Endothelial cell of umbilical vein (primary cell): ENCODE data around the gene MCEMP1. TPM values are rescaled to one million over a fixed set of nuclear protein-coding genes. Genes with fewer than 3 reads are reported as not detected.

Experiments
- BruUV-seq: library from RNA; stranded (reverse); fragments of 400-500 nt; replicated peaks from 2 replicates; lab custom pipeline; 2021; lab: Mats Ljungman, UMichigan
- CTCF ChIA-PET: fragments of 300-600, 350-600 bp; sonication (Branson Sonifier 250); formaldehyde crosslinking; loops from one replicate; lab custom pipeline; 2021; ENCODE audit warnings: antibody characterized with exemption, inconsistent platforms; lab: Charles Lee
- POLR2A ChIA-PET: fragments of 300-600, 350-600 bp; sonication (Branson Sonifier 250); formaldehyde crosslinking; loops from one replicate; lab custom pipeline; 2021; ENCODE audit warnings: antibody characterized with exemption, inconsistent platforms; lab: Charles Lee
- DNase-seq: peaks from one replicate; pipeline ENCODE4 v3.0.0-alpha.2; 2011; ENCODE audit warnings: low read depth, low spot score
- FAIRE-seq: peaks from 2 replicates; lab custom pipeline; 2011; peaks lifted over from hg19 to GRCh38; lab: Jason Lieb, UNC
- H2AFZ ChIP-seq: 2 replicates; pipeline ENCODE4 v1.6.0; 2012; ENCODE audit warnings: low read depth, low read length, control low read depth, inconsistent platforms
- H3K27ac ChIP-seq: 2 replicates; pipeline ENCODE4 v1.5.1; 2011; ENCODE audit warnings: low read depth, mild to moderate bottlenecking, control low read depth, low read length, moderate library complexity; ENCODE audit not compliant: insufficient read depth
- H3K27me3 ChIP-seq, 2 experiments: 2 replicates each; pipeline versions ENCODE4 v1.6.0 to v1.6.1; 2011; ENCODE audit warnings: low read length in 2 of 2, mixed read lengths in 1 of 2; ENCODE audit not compliant: control insufficient read depth in 2 of 2, insufficient read depth in 2 of 2
- H3K36me3 ChIP-seq, 2 experiments: 2 replicates in 1 of 2; 3 replicates in 1 of 2; pipeline ENCODE4 v1.5.1; 2011; ENCODE audit warnings: low read length in 2 of 2, mild to moderate bottlenecking in 1 of 2, moderate library complexity in 1 of 2; ENCODE audit not compliant: control insufficient read depth in 2 of 2, insufficient read depth in 2 of 2; ENCODE audit errors: extremely low read depth in 1 of 2
- H3K4me1 ChIP-seq: 3 replicates; pipeline ENCODE4 v1.5.1; 2011; ENCODE audit warnings: mild to moderate bottlenecking, low read length; ENCODE audit not compliant: control insufficient read depth, insufficient read depth; ENCODE audit errors: extremely low read depth
- H3K4me2 ChIP-seq: 2 replicates; pipeline ENCODE4 v1.6.1; 2011; ENCODE audit warnings: low read length, control low read depth, mixed read lengths; ENCODE audit not compliant: insufficient read depth
- H3K4me3 ChIP-seq, 3 experiments: fragments of 200-600 bp in 1 of 3; sonication (generic), shearing (Covaris generic) in 1 of 3; replicated peaks in 1 of 3; 2 replicates each; pipeline ENCODE4 v1.5.1; 2011 to 2016; ENCODE audit warnings: control low read depth in 3 of 3, low read length in 3 of 3, mild to moderate bottlenecking in 2 of 3, inconsistent platforms in 1 of 3, low read depth in 1 of 3, moderate library complexity in 1 of 3; ENCODE audit not compliant: insufficient read depth in 1 of 3
- H3K79me2 ChIP-seq: 2 replicates; pipeline ENCODE4 v1.6.0; 2012; ENCODE audit warnings: low read length, inconsistent platforms; ENCODE audit not compliant: control insufficient read depth, insufficient read depth
- H3K9ac ChIP-seq: replicated peaks from 2 replicates; pipeline ENCODE3; 2011; ENCODE audit warnings: low read length, control low read depth; ENCODE audit not compliant: insufficient read depth; ENCODE audit errors: extremely low read depth
- H3K9me1 ChIP-seq: replicated peaks from 3 replicates; pipeline ENCODE4 v1.6.0; 2011; ENCODE audit warnings: mild to moderate bottlenecking, low read length; ENCODE audit not compliant: control insufficient read depth, insufficient read depth; ENCODE audit errors: extremely low read depth
- H3K9me3 ChIP-seq: replicated peaks from 2 replicates; pipeline ENCODE4 v1.5.1; 2012; ENCODE audit warnings: low read length, inconsistent platforms; ENCODE audit not compliant: control insufficient read depth, insufficient read depth
- H4K20me1 ChIP-seq: replicated peaks from 2 replicates; pipeline ENCODE3; 2011; ENCODE audit warnings: mild to moderate bottlenecking, low read length; ENCODE audit not compliant: control insufficient read depth, insufficient read depth; ENCODE audit errors: extremely low read depth
- CTCF ChIP-seq, 2 donors: IDR thresholded peaks; 1 replicate in 1 of 2; 2 replicates in 1 of 2; pipeline ENCODE4 v1.5.1; 2011; ENCODE audit warnings: low read length in 2 of 2, mild to moderate bottlenecking in 2 of 2, moderate library complexity in 2 of 2, control low read depth in 1 of 2, inconsistent platforms in 1 of 2, low read depth in 1 of 2; ENCODE audit not compliant: insufficient read depth in 1 of 2; ENCODE audit errors: extremely low read depth in 1 of 2
- MYC ChIP-seq: IDR thresholded peaks from one replicate; pipeline ENCODE4 v1.6.1; 2011; ENCODE audit warnings: mild to moderate bottlenecking, low read depth, low read length
- dilution Hi-C: fragments of 300-500 bp; cut with MboI; formaldehyde crosslinking; loops from one replicate; pipeline ENCODE4 v1.15.0; 2019; ENCODE audit warnings: low sequenced_read_pairs; ENCODE audit not compliant: extremely low pct_ligation_motif_present
- intact Hi-C: fragments of 100-400 bp; cut with micrococcal nuclease; formaldehyde crosslinking; loops from one replicate; pipeline ENCODE4 v1.10.0; 2022
- polyA plus RNA-seq, 4 experiments: library from polyadenylated mRNA; depleted of rRNA in 3 of 4; stranded (reverse) in 3 of 4; unstranded in 1 of 4; fragments of >200 nt; gene quantifications; 2 replicates each; pipeline versions ENCODE4 v1.2.1 to v1.2.3, GENCODE V29; 2011 to 2012; ENCODE audit warnings: missing spikeins in 1 of 4
- total RNA-seq: library from RNA; stranded (reverse); gene quantifications from 2 replicates; pipeline ENCODE4 v1.2.3, GENCODE V29; 2021

Gene MCEMP1
- total and polyA plus RNA-seq, 2 donors (not counting 3 experiments of a cell fraction or from before 2014, with no cell fraction given): not detected

- dilution Hi-C loops (no loop called here), intact Hi-C loops (loop anchor here (1.0 to 5.0 kb wide), 4 partner anchors 53 to 241 kb away; partner anchors contain the start of genes PET100, SNAPC2 and XAB2)
- TF ChIP-seq MYC (no peak), CTCF (IDR thresholded peaks at IDR 0.05; ENCODE audit: extremely low read depth in 1 of 2, insufficient read depth in 1 of 2, low read depth in 1 of 2, low read length in 2 of 2) (peak; percentile 40 to 72)
- Histone ChIP-seq H3K4me2 (peak overlapping the region; percentile 65), H3K9ac (peak overlapping the region; percentile 92), H3K9me1 (no peaks in the 10 kb centered on the region), H3K36me3 (peaks cover 0 to 3% of the 10 kb centered on the region in 2 experiments), H4K20me1 (no peaks in the 10 kb centered on the region), H3K27me3 (peaks cover 0 to under 1% of the 10 kb centered on the region in 2 experiments), H3K27ac (peak overlapping the region; percentile 65), H3K4me1 (peaks cover 7% of the 10 kb centered on the region), H3K9me3 (no peaks in the 10 kb centered on the region), H3K79me2 (peaks cover 21% of the 10 kb centered on the region), H2AFZ (peak overlapping the region; percentile 45), H3K4me3 (peak overlapping the region; percentile 72 to 100 (median 79))
- CTCF ChIA-PET: interaction anchor here (0.6 to 2.5 kb wide), 61 partner anchors 11 to 582 kb away, joined by 3 to 137 read pairs (median 4); partner anchors contain the start of genes CLEC4G, LRRC8E, MAP2K7 and MCOLN1
- BruUV-seq: no TSS peak
- peak; percentile 62 for DNase-seq
- FAIRE-seq: peak; percentile 64
- POLR2A ChIA-PET: no interaction called here
Measured at GRCh38 chr19:7681340-7682174, 4.7 kb downstream of the MCEMP1 start.
